Transverse colon (tissue), 4 donors: ENCODE measurements around the gene ZNF618. TPM values are rescaled to one million over a fixed set of nuclear protein-coding genes. Genes with fewer than 3 reads are reported as not detected.

ENCODE experiments used
- DNase-seq: peaks from one replicate; pipeline ENCODE4 v3.0.0-alpha.2; 2019
- H3K27ac ChIP-seq, 4 donors: fragments of 200-600 bp; sonication (generic); 2 replicates each; pipeline ENCODE4 v1.5.1; 2016 to 2018; ENCODE audit warnings: inconsistent platforms in 4 of 4
- H3K27me3 ChIP-seq: fragments of 200-600 bp; sonication (generic); 2 replicates; pipeline ENCODE4 v1.5.1; 2017; ENCODE audit warnings: inconsistent platforms
- H3K36me3 ChIP-seq, 4 donors: fragments of 200-600 bp; sonication (generic); 2 replicates each; pipeline ENCODE4 v1.5.1; 2017 to 2019; ENCODE audit warnings: inconsistent platforms in 4 of 4
- H3K4me1 ChIP-seq, 4 donors: fragments of 200-600 bp; sonication (generic); 2 replicates each; pipeline ENCODE4 v1.5.1; 2017 to 2020; ENCODE audit warnings: inconsistent platforms in 4 of 4
- H3K4me3 ChIP-seq, 4 donors: fragments of 200-600 bp; sonication (generic); 1 replicate in 1 of 4; 2 replicates in 3 of 4; pipeline versions ENCODE4 v1.5.1 to v1.6.1; 2017 to 2019; ENCODE audit warnings: inconsistent platforms in 4 of 4
- H3K9me3 ChIP-seq, 2 donors: fragments of 200-600 bp; sonication (generic); 2 replicates each; pipeline ENCODE4 v1.5.1; 2017 to 2019; ENCODE audit warnings: inconsistent platforms in 2 of 2
- EP300 ChIP-seq: sonication (generic); formaldehyde crosslinking; IDR thresholded peaks from one replicate; pipeline ENCODE4 v1.6.1; 2017; ENCODE audit warnings: antibody characterized with exemption, low read depth
- POLR2A ChIP-seq: fragments of 450-650 bp; IDR thresholded peaks from one replicate; pipeline ENCODE4 v1.6.1; 2016; ENCODE audit warnings: antibody characterized with exemption, mild to moderate bottlenecking, moderate library complexity
- POLR2AphosphoS5 ChIP-seq, 3 donors: sonication (generic); formaldehyde crosslinking; IDR thresholded peaks; one replicate each; pipeline ENCODE4 v1.6.1; 2016; ENCODE audit warnings: antibody characterized with exemption in 3 of 3
- WGBS, 2 donors: methylation state at CpG; one replicate each; pipeline ENCODE4 v1.1.5; 2018; ENCODE audit warnings: low coverage in 1 of 2; 5-methylcytosine and 5-hydroxymethylcytosine counted together
- in situ Hi-C, 4 donors: fragments of 200-750 bp; cut with MboI; loops; one replicate each; pipeline versions ENCODE4 v1.15.0 to v1.15.1; 2017; ENCODE audit warnings: low sequenced_read_pairs in 3 of 4, low pct_ligation_motif_present in 1 of 4, low pct_unique_long_range_greater_than_20kb in 1 of 4
- intact Hi-C: fragments of 100-400 bp; cut with DNase I; formaldehyde crosslinking; loops from one replicate; pipeline ENCODE4 v1.15.1; 2023; ENCODE audit warnings: low total_unique reads
- total RNA-seq, 4 donors: library from RNA; depleted of rRNA; stranded (reverse); fragments of >200 nt; gene quantifications; one replicate each; pipeline ENCODE4 v1.1.0, GENCODE V29; 2016
- TF ChIP-seq, protein P1 (sequence below), 5 experiments: fragments of 200-600 bp in 3 of 5; fragments of 450-650 bp in 2 of 5; sonication (generic) in 3 of 5; IDR thresholded peaks; 1 replicate in 2 of 5; 2 replicates in 3 of 5; pipeline ENCODE4 v1.5.1; 2016 to 2017; ENCODE audit warnings: antibody characterized with exemption in 5 of 5, inconsistent platforms in 3 of 5, mild to moderate bottlenecking in 2 of 5, moderate library complexity in 1 of 5

The ZNF618 gene
- total RNA-seq, 4 donors from 2014 or later = 2.2 to 8.6 (median 4.0) TPM

DNA sequence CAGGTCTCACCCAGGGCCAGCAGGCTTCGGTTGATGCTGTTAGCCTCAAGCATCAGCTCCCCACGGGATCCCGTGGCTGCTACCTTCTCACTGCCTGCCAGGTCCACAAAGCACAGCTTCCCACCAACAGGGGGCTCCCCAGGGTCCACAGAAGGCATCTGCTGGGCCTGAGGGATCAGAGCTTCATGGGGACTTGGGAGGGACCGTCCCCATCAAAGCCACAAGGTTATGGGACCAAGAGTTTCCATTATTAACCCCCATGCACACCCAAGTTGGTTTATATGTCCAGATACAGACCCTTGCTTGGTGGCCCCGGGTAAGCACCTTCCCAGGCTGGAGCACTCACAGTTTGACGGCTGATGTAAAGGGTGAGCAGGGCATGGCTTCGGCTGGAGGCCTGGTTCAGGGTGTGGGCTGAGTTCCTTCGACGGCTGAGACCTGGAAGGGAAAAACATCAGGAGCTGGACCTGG, 220.0 kb downstream of the ZNF618 start:
- in situ Hi-C loops = loop anchor here in 1 of 4 donors (25.0 kb wide), 1 partner anchor 191 kb away; no protein-coding TSS in a partner anchor
- DNase-seq = no peak
- peaks cover 18% of the 10 kb centered on the region for H3K27me3 ChIP-seq

GRCh38 chr9:114096866-114097612, 220.9 kb downstream of the ZNF618 start:
- intact Hi-C loops (no loop called here), in situ Hi-C loops (loop anchor here in 1 of 4 donors (25.0 kb wide), 1 partner anchor 190 kb away; no protein-coding TSS in a partner anchor)
- DNase-seq = no peak
- H3K36me3 ChIP-seq = no peaks in the 10 kb centered on the region
- peaks cover 0 to 2% of the 10 kb centered on the region in 2 donors for H3K9me3 ChIP-seq
- 51% methylated on average over 14 of the region's 14 CpGs; no CpG with 5 or more reads in 1 of the 2 donors for WGBS, 2 donors
- peaks cover 5 to 22% (median 20%) of the 10 kb centered on the region in 4 donors for H3K4me1 ChIP-seq
- H3K4me3 ChIP-seq = no peak overlapping the region
- H3K27me3 ChIP-seq = peaks cover 18% of the 10 kb centered on the region
- peak overlapping the region in 1 of 4 donors; percentile 82 for H3K27ac ChIP-seq
- TF ChIP-seq EP300 (no peak), POLR2A (no peak), POLR2AphosphoS5 (IDR thresholded peaks at IDR 0.05) (no peak)
- TF ChIP-seq, protein P1, sequence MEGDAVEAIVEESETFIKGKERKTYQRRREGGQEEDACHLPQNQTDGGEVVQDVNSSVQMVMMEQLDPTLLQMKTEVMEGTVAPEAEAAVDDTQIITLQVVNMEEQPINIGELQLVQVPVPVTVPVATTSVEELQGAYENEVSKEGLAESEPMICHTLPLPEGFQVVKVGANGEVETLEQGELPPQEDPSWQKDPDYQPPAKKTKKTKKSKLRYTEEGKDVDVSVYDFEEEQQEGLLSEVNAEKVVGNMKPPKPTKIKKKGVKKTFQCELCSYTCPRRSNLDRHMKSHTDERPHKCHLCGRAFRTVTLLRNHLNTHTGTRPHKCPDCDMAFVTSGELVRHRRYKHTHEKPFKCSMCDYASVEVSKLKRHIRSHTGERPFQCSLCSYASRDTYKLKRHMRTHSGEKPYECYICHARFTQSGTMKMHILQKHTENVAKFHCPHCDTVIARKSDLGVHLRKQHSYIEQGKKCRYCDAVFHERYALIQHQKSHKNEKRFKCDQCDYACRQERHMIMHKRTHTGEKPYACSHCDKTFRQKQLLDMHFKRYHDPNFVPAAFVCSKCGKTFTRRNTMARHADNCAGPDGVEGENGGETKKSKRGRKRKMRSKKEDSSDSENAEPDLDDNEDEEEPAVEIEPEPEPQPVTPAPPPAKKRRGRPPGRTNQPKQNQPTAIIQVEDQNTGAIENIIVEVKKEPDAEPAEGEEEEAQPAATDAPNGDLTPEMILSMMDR (IDR thresholded peaks at IDR 0.05) = no peak

More for the DNA sequence above, 220.0 kb downstream of the ZNF618 start:
- H3K4me3 ChIP-seq = no peak overlapping the region
- TF ChIP-seq POLR2AphosphoS5 (IDR thresholded peaks at IDR 0.05) (no peak), EP300 (no peak), POLR2A (no peak)
- TF ChIP-seq, protein P1 (IDR thresholded peaks at IDR 0.05) = no peak
- peaks cover 5 to 22% (median 20%) of the 10 kb centered on the region in 4 donors for H3K4me1 ChIP-seq
- WGBS, 2 donors = 78% methylated on average over 9 of the region's 9 CpGs; no CpG with 5 or more reads in 1 of the 2 donors
- no peaks in the 10 kb centered on the region for H3K9me3 ChIP-seq
- intact Hi-C loops = no loop called here
- H3K27ac ChIP-seq = no peak overlapping the region
- no peaks in the 10 kb centered on the region for H3K36me3 ChIP-seq

GRCh38 chr9:114097613-114098020, 221.5 kb downstream of the ZNF618 start:
- DNase-seq = peak; percentile 72
- H3K9me3 ChIP-seq = peaks cover 0 to 4% of the 10 kb centered on the region in 2 donors
- no peaks in the 10 kb centered on the region for H3K36me3 ChIP-seq
- TF ChIP-seq, protein P1 (IDR thresholded peaks at IDR 0.05) = no peak
- TF ChIP-seq EP300 (no peak), POLR2AphosphoS5 (IDR thresholded peaks at IDR 0.05) (no peak), POLR2A (no peak)
- 26% methylated on average over 18 of the region's 18 CpGs; no CpG with 5 or more reads in 1 of the 2 donors for WGBS, 2 donors
- peaks cover 18% of the 10 kb centered on the region for H3K27me3 ChIP-seq
- peak overlapping the region; percentile 48 to 82 (median 60) for H3K27ac ChIP-seq
- peaks cover 5 to 22% (median 20%) of the 10 kb centered on the region in 4 donors for H3K4me1 ChIP-seq
- in situ Hi-C loops (loop anchor here in 1 of 4 donors (25.0 kb wide), 1 partner anchor 190 kb away; no protein-coding TSS in a partner anchor), intact Hi-C loops (no loop called here)
- H3K4me3 ChIP-seq = peak overlapping the region; percentile 16 to 56 (median 40)
